LNCaP clone FGC (cell line): ENCODE data around the gene BSG.
A peak's percentile ranks its signal among the peaks of the same experiment; 100 is the strongest.

Experiments used
- DNase-seq: peaks from one replicate; pipeline ENCODE4 v3.0.0-alpha.2; 2011; ENCODE audit warnings: low read depth
- H3K4me3 ChIP-seq: 2 replicates; pipeline ENCODE4 v1.5.1; 2011; ENCODE audit warnings: mild to moderate bottlenecking, low read depth, low read length, control low read depth
- CTCF ChIP-seq: IDR thresholded peaks from 2 replicates; pipeline ENCODE4 v1.5.1; 2012; ENCODE audit warnings: mild to moderate bottlenecking; ENCODE audit not compliant: control insufficient read depth, insufficient read depth; ENCODE audit errors: extremely low read depth

BSG gene

DNA sequence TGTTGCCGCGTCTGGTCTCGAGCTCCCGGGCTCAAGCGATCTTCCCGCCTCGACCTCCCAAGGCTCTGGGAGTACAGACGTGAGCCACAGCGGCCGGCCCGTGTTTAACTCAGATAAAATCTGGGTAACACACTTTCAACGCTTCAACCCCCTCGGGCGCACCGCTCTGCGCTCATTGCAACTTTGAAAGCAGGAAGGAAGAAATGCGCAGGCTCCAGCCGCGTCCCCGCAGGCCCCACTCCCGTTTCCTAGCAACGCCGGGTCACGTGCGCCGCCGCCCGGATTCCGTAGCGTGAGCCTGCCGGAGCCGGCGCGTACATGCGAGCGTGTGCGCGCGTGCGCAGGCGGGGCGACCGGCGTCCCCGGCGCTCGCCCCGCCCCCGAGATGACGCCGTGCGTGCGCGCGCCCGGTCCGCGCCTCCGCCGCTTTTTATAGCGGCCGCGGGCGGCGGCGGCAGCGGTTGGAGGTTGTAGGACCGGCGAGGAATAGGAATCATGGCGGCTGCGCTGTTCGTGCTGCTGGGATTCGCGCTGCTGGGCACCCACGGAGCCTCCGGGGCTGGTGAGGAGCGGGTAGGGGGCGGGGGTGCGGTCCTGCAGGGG lies at the start of gene BSG:
BSG (plus strand) TSS at position 457 of the 603 bp plus-strand sequence; CDS start at position 496, 39 bp downstream.
- peak within 1 kb of the TSS; percentile 97 for H3K4me3 ChIP-seq
- no peak for TF ChIP-seq CTCF
- peak; percentile 90 for DNase-seq

GRCh38 chr19:522726-523125 lies 49.7 kb upstream of the BSG start:
- no peak for DNase-seq
- TF ChIP-seq CTCF, result no peak
- H3K4me3 ChIP-seq, result no peak overlapping the region

- TF ChIP-seq CTCF, result no peak
- DNase-seq, result no peak
- H3K4me3 ChIP-seq, result no peak overlapping the region
Observed at GRCh38 chr19:524062-524674, 48.2 kb upstream of the BSG start.

GRCh38 chr19:525029-525428 lies 47.4 kb upstream of the BSG start:
- no peak for DNase-seq
- H3K4me3 ChIP-seq, result no peak overlapping the region
- no peak for TF ChIP-seq CTCF

GRCh38 chr19:525857-526419 lies 46.5 kb upstream of the BSG start:
- DNase-seq, result no peak

More at GRCh38 chr19:525857-526419, 46.5 kb upstream of the BSG start:
- no peak overlapping the region for H3K4me3 ChIP-seq
- no peak for TF ChIP-seq CTCF
